GM12891 (cell line): ENCODE measurements around the gene NCBP2.

Source experiments
- POLR2A ChIP-seq: IDR thresholded peaks from 2 replicates; pipeline ENCODE4 v1.6.1; 2011; ENCODE audit warnings: low read depth, low read length, control low read depth
- POLR2AphosphoS5 ChIP-seq: IDR thresholded peaks from 2 replicates; pipeline ENCODE4 v1.6.1; 2011; ENCODE audit warnings: low read depth, low read length, control low read depth
- TAF1 ChIP-seq: IDR thresholded peaks from 2 replicates; pipeline ENCODE4 v1.6.1; 2011; ENCODE audit warnings: low read depth, low read length, control low read depth

DNA sequence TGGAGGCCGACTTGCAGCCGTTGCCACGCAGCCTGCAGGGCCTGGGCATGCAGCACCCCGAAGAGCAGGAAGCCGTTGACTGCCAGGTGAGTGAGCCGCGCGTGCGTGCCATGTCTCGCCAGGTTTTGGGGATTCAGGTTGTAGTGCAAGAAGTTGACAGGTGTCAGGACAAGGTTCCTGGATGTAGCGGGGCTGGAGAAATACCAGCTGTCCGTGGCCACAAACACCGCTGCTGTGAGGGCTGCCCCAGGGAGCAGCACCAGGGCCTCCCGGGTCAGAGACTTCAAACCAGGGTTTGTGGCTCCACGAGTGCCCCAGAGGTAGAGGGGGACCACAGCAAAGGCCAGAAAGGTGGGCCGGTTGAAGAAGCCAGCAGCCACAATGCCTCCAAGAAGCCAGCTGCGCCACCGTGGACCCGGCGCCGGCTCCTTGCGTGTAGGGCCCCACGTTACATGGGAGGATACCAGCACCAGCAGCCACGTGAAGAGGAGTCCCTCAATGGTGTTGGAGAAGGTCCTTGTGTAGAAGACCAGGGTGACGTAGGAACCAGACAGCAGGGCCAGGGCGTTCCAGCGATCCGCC, 5.6 kb upstream of the NCBP2 start:
- TF ChIP-seq POLR2AphosphoS5, result no peak
- TF ChIP-seq POLR2A, result no peak
- no peak for TF ChIP-seq TAF1
